Retinal pigment epithelial cell (primary cell): Measurements from ENCODE around the gene RSPO1.

Experiments used
- DNase-seq: peaks from one replicate; pipeline ENCODE4 v3.0.0-alpha.2; 2010; ENCODE audit warnings: low read depth
- H3K4me3 ChIP-seq: 2 replicates; pipeline ENCODE4 v1.5.1; 2011; ENCODE audit warnings: mild to moderate bottlenecking, low read length, control low read depth, moderate library complexity
- TF ChIP-seq, protein P1 (sequence below): conservative IDR thresholded peaks from 2 replicates; pipeline ENCODE4 v1.5.1; 2011; ENCODE audit warnings: low read depth, low read length, control low read depth, inconsistent platforms

RSPO1 gene

DNA sequence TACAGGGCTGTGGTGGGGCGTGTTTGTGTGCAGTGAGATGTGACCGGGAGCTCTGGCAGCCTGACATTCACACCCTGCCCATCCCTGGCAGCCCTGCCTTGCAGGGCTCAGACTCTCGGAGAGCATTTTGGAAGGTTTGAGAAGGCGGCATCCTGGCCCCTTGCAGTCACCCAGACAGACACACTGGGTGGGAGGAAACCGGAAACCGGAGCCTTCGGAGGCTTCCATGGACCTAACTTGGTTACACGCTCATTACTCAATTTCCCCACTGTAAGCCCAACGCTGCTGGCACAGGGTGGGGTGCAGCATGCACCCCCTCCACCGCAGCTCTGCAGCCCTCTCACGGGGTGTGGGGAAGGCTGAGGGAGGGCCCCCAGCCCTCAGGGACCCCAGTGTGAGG is 22.2 kb upstream of the RSPO1 start:
- DNase-seq: no peak
- TF ChIP-seq, protein P1, sequence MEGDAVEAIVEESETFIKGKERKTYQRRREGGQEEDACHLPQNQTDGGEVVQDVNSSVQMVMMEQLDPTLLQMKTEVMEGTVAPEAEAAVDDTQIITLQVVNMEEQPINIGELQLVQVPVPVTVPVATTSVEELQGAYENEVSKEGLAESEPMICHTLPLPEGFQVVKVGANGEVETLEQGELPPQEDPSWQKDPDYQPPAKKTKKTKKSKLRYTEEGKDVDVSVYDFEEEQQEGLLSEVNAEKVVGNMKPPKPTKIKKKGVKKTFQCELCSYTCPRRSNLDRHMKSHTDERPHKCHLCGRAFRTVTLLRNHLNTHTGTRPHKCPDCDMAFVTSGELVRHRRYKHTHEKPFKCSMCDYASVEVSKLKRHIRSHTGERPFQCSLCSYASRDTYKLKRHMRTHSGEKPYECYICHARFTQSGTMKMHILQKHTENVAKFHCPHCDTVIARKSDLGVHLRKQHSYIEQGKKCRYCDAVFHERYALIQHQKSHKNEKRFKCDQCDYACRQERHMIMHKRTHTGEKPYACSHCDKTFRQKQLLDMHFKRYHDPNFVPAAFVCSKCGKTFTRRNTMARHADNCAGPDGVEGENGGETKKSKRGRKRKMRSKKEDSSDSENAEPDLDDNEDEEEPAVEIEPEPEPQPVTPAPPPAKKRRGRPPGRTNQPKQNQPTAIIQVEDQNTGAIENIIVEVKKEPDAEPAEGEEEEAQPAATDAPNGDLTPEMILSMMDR: no peak
- no peak overlapping the region for H3K4me3 ChIP-seq

DNA sequence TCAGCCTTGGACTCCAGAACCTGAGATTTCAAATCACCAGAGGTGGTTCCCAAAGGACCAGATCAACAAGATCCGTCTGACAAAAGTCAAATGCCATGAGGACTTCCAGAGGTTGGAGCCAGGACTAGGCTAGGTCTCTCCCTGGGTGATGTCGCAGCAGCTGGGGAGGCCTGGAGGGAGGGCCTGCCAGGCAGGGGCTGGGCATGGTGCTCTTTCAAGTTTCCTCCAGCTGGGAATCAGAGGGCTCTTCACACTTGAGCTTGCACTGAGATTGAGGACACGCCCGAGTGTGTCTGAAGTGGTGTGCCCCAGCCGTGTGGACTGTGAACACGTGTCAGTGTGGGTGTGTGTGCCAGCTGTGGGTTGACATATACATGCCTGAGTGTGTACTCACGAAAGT is 21.3 kb upstream of the RSPO1 start:
- H3K4me3 ChIP-seq: no peak overlapping the region
- TF ChIP-seq, protein P1: no peak
- DNase-seq: no peak

DNA sequence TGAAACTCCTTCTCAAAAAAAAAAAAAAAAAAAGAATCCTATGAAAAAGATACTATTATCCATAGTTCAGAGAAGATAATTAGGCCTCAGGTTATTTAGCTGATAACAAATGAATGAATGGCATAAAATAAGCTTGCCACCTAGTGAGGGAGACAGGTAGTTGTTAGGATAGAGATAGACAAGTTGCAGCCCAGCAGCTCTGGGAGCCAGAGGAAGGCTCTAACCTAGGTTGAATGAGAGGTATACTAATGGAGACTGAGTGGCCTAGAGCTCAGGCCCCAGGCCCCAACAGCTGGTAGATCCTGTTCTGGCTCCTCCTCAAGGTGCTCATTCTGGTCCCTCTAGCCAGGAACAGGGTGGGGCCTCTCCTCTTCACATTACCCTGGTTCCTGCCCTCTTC is 20.6 kb upstream of the RSPO1 start:
- TF ChIP-seq, protein P1: no peak

DNA sequence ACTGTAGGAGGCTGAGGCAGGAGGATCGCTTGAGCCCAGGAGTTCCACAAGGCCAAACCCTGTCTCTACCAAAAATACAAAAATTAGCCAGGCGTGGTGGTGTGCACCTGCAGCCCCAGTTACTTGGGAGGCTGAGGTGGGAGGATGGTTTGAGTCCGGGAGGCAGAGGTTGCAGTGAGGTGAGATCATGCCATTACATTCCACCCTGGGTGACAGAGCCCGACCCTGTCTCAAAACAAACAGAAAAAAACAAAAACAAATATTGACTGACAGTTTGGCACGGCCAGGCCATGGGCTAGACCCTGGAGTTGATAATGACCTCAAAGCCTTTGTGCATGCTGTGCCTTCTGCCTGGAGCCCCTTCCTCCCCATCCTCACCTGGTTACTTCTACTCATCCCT is 19.2 kb upstream of the RSPO1 start:
- no peak overlapping the region for H3K4me3 ChIP-seq
- DNase-seq: no peak
- TF ChIP-seq, protein P1: no peak

More for the DNA sequence above, 20.6 kb upstream of the RSPO1 start:
- H3K4me3 ChIP-seq: no peak overlapping the region
- no peak for DNase-seq

DNA sequence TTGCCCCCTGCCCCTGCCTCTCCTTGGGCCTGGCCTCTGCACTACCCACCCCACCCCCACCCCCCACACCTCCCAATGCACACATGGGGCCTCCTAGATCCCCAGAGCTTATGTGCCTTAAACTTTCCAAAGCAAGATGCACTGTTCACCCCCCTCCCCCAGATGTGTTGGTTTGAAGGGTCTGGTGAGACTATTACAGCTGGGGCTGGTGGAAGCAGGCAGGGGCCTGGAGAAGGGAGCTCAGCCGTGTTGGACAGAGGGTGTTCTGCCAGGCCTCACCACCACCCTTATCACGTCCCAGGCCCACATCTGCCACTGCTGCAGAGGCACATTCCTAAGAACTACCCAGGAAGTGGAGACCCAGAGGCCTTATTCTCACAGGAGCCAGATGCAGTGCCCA is 18.3 kb upstream of the RSPO1 start:
- DNase-seq: no peak
- H3K4me3 ChIP-seq: no peak overlapping the region
- TF ChIP-seq, protein P1: no peak

DNA sequence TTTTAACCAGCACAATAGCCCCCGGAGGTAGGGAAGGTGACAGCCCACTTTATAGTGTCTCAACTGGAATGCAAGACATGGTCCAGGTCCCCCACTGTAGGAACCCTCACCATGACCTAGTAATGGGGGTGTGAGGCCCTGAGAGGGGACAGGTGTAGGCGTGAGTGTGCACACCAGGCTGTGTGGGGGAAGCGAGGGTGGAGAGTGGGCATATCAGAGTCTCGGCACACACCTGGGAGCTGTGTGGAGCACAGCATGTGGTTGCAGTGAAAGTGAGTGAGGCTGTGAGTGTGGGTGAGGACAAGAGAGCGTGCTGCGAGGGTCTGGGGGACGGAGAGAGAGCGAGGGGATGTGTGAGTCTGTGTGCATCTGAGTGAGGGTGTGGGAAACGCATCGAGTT is 17.1 kb upstream of the RSPO1 start:
- no peak overlapping the region for H3K4me3 ChIP-seq
- DNase-seq: no peak
- TF ChIP-seq, protein P1: no peak

DNA sequence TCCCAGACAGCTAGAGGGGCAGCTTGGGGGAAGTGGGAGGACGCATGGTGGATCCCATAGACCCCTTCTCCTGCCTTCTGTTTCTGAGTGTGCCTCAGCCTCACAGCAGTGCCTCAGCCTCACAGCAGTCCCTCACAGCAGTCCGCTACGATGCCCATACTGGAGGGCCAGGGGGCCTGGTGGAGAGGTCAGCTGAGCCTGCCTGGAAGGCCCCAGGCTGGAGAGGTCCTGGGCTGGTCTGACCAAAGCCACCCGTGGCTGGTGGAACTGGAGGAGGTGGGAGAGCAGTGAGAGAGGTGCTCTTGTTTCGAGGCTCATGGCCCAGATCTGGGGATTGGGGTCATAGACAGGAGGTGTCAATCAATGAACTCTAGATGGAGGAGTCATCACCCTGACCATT is 16.0 kb upstream of the RSPO1 start:
- no peak overlapping the region for H3K4me3 ChIP-seq
- DNase-seq: no peak

More for the DNA sequence above, 16.0 kb upstream of the RSPO1 start:
- TF ChIP-seq, protein P1: no peak
